OCI-LY3 (cell line): ENCODE data around the gene ANO10.

Experiments used
- H2AFZ ChIP-seq: fragments of 200-600, 300-600 bp; shearing (Covaris generic); 2 replicates; pipeline ENCODE4 v1.6.0; 2014; ENCODE audit warnings: antibody characterized with exemption, low read depth, low read length
- H3K27ac ChIP-seq: fragments of 200-600, 300-600 bp; sonication (generic); 2 replicates; pipeline ENCODE4 v1.5.1; 2014; ENCODE audit warnings: mild to moderate bottlenecking, low read length, moderate library complexity, mixed read lengths
- H3K27me3 ChIP-seq: fragments of 200-600, 300-600 bp; sonication (generic); 2 replicates; pipeline ENCODE4 v1.6.1; 2014; ENCODE audit warnings: low read depth, low read length, mixed read lengths
- H3K36me3 ChIP-seq: fragments of 200-600, 300-600 bp; sonication (generic); replicated peaks from 2 replicates; pipeline ENCODE3; 2014; ENCODE audit warnings: low read depth, low read length, mixed read lengths
- H3K4me1 ChIP-seq: fragments of 300-600, 200-600 bp; sonication (generic); 2 replicates; pipeline ENCODE4 v1.6.1; 2014; ENCODE audit warnings: low read length, mixed read lengths
- H3K4me2 ChIP-seq: fragments of 200-600, 300-600 bp; sonication (generic); 2 replicates; pipeline ENCODE4 v1.6.1; 2014; ENCODE audit warnings: low read length, mixed read lengths
- H3K4me3 ChIP-seq: fragments of 300-600, 200-600 bp; sonication (generic); 2 replicates; pipeline ENCODE4 v1.5.1; 2014; ENCODE audit warnings: antibody characterized with exemption, mild to moderate bottlenecking, low read length, moderate library complexity
- H3K79me2 ChIP-seq: fragments of 300-600, 200-600 bp; shearing (Covaris generic); 2 replicates; pipeline ENCODE4 v1.6.1; 2014; ENCODE audit warnings: mild to moderate bottlenecking, low read length, mixed read lengths
- H3K9ac ChIP-seq: fragments of 300-600, 200-600 bp; shearing (Covaris generic); 2 replicates; pipeline ENCODE4 v1.6.0; 2014; ENCODE audit warnings: mild to moderate bottlenecking, low read length, moderate library complexity
- H3K9me3 ChIP-seq: fragments of 200-600, 300-600 bp; shearing (Covaris generic); 2 replicates; pipeline ENCODE4 v1.6.1; 2014; ENCODE audit warnings: low read length, mixed read lengths; ENCODE audit not compliant: insufficient read depth
- H4K20me1 ChIP-seq: fragments of 200-600, 300-600 bp; sonication (generic); 2 replicates; pipeline ENCODE4 v1.6.1; 2016; ENCODE audit warnings: low read length, mixed read lengths; ENCODE audit not compliant: insufficient read depth
- EZH2phosphoT487 ChIP-seq: fragments of 200-600 bp; shearing (Covaris generic); IDR thresholded peaks from 2 replicates; pipeline ENCODE4 v1.6.1; 2018; ENCODE audit warnings: antibody characterized with exemption, mixed run types, low read depth
- TF ChIP-seq, protein P1 (sequence below): fragments of 200-600, 300-600 bp; sonication (generic); IDR thresholded peaks from 2 replicates; pipeline ENCODE4 v1.5.1; 2014; ENCODE audit warnings: antibody characterized with exemption, low read length, low read depth

The ANO10 gene

GRCh38 chr3:43390255-43390588 lies 231.6 kb downstream of the ANO10 start:
- Histone ChIP-seq H3K4me1 (no peaks in the 10 kb centered on the region), H3K9me3 (no peaks in the 10 kb centered on the region), H3K4me2 (no peak overlapping the region), H3K4me3 (no peak overlapping the region), H3K79me2 (no peaks in the 10 kb centered on the region), H2AFZ (no peak overlapping the region), H4K20me1 (0 out of 2 replicates have a peak, but pooled peaks cover 4% of the 10 kb centered on the region), H3K27ac (no peak overlapping the region), H3K9ac (no peak overlapping the region), H3K36me3 (peaks cover 4% of the 10 kb centered on the region), H3K27me3 (no peaks in the 10 kb centered on the region)
- no peak for TF ChIP-seq EZH2phosphoT487
- TF ChIP-seq, protein P1, sequence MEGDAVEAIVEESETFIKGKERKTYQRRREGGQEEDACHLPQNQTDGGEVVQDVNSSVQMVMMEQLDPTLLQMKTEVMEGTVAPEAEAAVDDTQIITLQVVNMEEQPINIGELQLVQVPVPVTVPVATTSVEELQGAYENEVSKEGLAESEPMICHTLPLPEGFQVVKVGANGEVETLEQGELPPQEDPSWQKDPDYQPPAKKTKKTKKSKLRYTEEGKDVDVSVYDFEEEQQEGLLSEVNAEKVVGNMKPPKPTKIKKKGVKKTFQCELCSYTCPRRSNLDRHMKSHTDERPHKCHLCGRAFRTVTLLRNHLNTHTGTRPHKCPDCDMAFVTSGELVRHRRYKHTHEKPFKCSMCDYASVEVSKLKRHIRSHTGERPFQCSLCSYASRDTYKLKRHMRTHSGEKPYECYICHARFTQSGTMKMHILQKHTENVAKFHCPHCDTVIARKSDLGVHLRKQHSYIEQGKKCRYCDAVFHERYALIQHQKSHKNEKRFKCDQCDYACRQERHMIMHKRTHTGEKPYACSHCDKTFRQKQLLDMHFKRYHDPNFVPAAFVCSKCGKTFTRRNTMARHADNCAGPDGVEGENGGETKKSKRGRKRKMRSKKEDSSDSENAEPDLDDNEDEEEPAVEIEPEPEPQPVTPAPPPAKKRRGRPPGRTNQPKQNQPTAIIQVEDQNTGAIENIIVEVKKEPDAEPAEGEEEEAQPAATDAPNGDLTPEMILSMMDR = no peak

DNA sequence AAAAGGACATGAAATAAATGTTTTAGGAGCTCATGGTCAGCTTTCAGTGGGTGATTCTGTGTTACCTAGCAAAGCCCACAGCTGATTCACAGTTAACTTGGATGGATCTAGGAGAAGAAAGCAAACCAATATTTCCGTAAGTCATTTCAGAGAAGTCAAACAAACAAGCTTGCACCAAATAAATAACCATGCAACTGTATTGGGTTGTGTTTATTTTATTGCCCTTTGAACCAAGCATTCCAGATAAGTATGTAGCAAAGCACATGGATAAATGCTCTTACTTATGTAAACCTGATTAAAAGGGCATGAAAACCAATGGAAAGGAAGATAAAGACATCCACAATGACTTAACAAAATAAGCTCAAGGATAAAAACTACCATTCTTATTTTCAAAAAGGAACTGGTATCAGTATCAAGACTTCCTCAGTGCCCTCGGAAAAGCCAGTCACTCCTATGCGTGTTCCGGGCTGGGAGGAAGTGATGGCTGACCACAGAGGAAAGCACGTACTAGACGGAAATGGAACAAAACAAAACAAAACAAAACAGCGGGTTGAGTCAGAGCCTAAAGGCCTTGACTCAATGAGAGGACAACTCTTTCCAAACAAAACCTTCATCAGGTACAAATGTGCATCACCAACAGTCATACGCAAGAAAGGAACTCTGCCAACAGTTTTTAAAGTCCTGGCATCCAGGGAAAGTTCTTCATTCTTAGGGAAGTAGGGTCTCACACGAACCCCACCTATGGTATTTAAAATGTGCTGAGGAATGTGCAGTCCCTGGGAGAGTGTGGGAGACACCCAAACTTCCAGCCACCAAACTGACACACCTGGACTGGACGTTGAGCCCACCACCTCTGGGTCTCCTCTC lies 232.2 kb downstream of the ANO10 start:
- Histone ChIP-seq H3K4me1 (no peaks in the 10 kb centered on the region), H3K79me2 (no peaks in the 10 kb centered on the region), H3K36me3 (peaks cover 4% of the 10 kb centered on the region), H4K20me1 (0 out of 2 replicates have a peak, but pooled peaks cover 4% of the 10 kb centered on the region), H3K9me3 (no peaks in the 10 kb centered on the region), H3K4me3 (no peak overlapping the region), H3K4me2 (no peak overlapping the region), H3K27me3 (no peaks in the 10 kb centered on the region), H2AFZ (no peak overlapping the region), H3K9ac (no peak overlapping the region), H3K27ac (no peak overlapping the region)
- no peak for TF ChIP-seq EZH2phosphoT487
- TF ChIP-seq, protein P1 = no peak

DNA sequence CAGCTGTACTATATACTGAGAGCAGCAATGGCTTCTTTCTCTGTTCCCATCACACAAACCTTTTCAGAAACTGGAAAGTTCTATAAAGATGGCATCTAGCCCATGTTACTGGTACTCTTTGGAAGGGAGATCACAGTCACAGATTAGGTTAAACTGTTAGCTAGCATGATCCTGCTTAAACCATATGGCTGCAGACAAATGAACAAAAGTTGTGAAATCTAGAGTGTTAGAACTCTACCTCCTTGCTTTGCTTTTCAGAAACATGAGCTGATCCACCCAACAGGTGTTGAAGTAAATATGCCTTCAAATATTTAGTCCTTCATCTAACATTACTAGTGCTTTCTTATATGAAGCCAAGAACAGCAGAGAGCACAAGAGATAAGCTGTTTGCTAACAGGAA lies 232.9 kb downstream of the ANO10 start:
- Histone ChIP-seq H3K9ac (no peak overlapping the region), H2AFZ (no peak overlapping the region), H3K4me3 (no peak overlapping the region), H3K9me3 (no peaks in the 10 kb centered on the region), H3K79me2 (no peaks in the 10 kb centered on the region), H4K20me1 (no peaks in the 10 kb centered on the region), H3K36me3 (peaks cover 4% of the 10 kb centered on the region), H3K4me2 (no peak overlapping the region), H3K27me3 (no peaks in the 10 kb centered on the region), H3K4me1 (no peaks in the 10 kb centered on the region), H3K27ac (no peak overlapping the region)
- TF ChIP-seq EZH2phosphoT487 = no peak
- TF ChIP-seq, protein P1 = no peak

DNA sequence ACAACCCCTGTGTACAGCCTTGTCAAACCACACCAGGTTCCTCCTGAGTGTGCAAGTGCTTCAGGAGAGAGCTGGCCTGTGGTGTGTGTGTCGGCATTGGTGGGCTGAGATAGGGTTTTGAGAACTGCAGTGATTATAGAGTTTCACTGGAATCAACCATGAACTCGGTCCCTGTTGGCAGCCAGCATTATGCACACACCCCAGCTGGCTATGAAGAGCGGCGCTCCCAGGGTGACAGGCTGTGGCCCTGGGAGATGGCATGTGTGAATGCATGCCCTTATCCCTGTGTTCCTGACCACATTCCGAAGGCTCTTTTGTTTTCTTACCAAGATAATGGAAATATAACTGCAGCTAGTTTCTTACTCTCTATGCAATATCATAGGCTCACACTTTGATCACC lies 233.6 kb downstream of the ANO10 start:
- Histone ChIP-seq H3K4me2 (no peak overlapping the region), H3K4me1 (no peaks in the 10 kb centered on the region), H4K20me1 (no peaks in the 10 kb centered on the region), H3K79me2 (no peaks in the 10 kb centered on the region), H3K27ac (no peak overlapping the region), H3K9ac (no peak overlapping the region), H3K36me3 (peaks cover 4% of the 10 kb centered on the region), H2AFZ (no peak overlapping the region), H3K4me3 (no peak overlapping the region), H3K9me3 (no peaks in the 10 kb centered on the region), H3K27me3 (no peaks in the 10 kb centered on the region)
- TF ChIP-seq, protein P1 = no peak
- TF ChIP-seq EZH2phosphoT487 = no peak
